Suprapubic skin (tissue), 4 donors: ENCODE measurements around the gene CERS2. TPM values are rescaled to one million over a fixed set of nuclear protein-coding genes. Genes with fewer than 3 reads are reported as not detected.

Source experiments
- DNase-seq, 2 donors: peaks; one replicate each; pipeline ENCODE4 v3.0.0-alpha.2; 2019; ENCODE audit warnings: low spot score in 2 of 2
- H3K27ac ChIP-seq: fragments of 200-600 bp; sonication (generic); one replicate; pipeline ENCODE4 v1.5.1; 2019
- H3K27me3 ChIP-seq: fragments of 200-600 bp; sonication (generic); one replicate; pipeline ENCODE4 v1.5.1; 2019
- H3K36me3 ChIP-seq: fragments of 200-600 bp; sonication (generic); one replicate; pipeline ENCODE4 v1.5.1; 2019
- H3K4me1 ChIP-seq: fragments of 200-600 bp; sonication (generic); one replicate; pipeline ENCODE4 v1.5.1; 2019
- H3K4me3 ChIP-seq: fragments of 200-600 bp; sonication (generic); one replicate; pipeline ENCODE4 v1.5.1; 2019; ENCODE audit warnings: mild to moderate bottlenecking
- H3K9me3 ChIP-seq: fragments of 200-600 bp; sonication (generic); one replicate; pipeline ENCODE4 v1.5.1; 2019
- CTCF ChIP-seq, 2 donors: fragments of 200-600 bp in 1 of 2; fragments of 450-650 bp in 1 of 2; sonication (generic) in 1 of 2; IDR thresholded peaks; one replicate each; pipeline ENCODE4 v1.5.1; 2016 to 2019; ENCODE audit warnings: antibody characterized with exemption in 2 of 2, mild to moderate bottlenecking in 1 of 2, moderate library complexity in 1 of 2
- EP300 ChIP-seq: sonication (generic); formaldehyde crosslinking; IDR thresholded peaks from one replicate; pipeline ENCODE4 v1.6.1; 2017; ENCODE audit warnings: antibody characterized with exemption
- POLR2A ChIP-seq, 2 donors: fragments of 450-650 bp; IDR thresholded peaks; one replicate each; pipeline ENCODE4 v1.6.1; 2017; ENCODE audit warnings: antibody characterized with exemption in 2 of 2, mild to moderate bottlenecking in 2 of 2, moderate library complexity in 2 of 2
- POLR2AphosphoS5 ChIP-seq, 3 donors: sonication (generic); formaldehyde crosslinking; IDR thresholded peaks; one replicate each; pipeline ENCODE4 v1.6.1; 2017; ENCODE audit warnings: antibody characterized with exemption in 3 of 3
- WGBS: methylation state at CpG from one replicate; pipeline ENCODE4 v1.1.5; 2018; 5-methylcytosine and 5-hydroxymethylcytosine counted together
- total RNA-seq, 4 donors: library from RNA; depleted of rRNA; stranded (reverse); fragments of >200 nt; gene quantifications; one replicate each; pipeline ENCODE4 v1.1.0, GENCODE V29; 2016

CERS2 gene
- total RNA-seq, 4 donors from 2014 or later, result 46.5 to 57.9 (median 51.4) TPM

GRCh38 chr1:150971583-150972416, 2.8 kb downstream of the CERS2 start:
- Histone ChIP-seq H3K27me3 (no peaks in the 10 kb centered on the region), H3K27ac (peak overlapping the region; percentile 71), H3K4me3 (peak overlapping the region; percentile 69), H3K9me3 (no peaks in the 10 kb centered on the region), H3K4me1 (peaks cover 50% of the 10 kb centered on the region), H3K36me3 (peaks cover 24% of the 10 kb centered on the region)
- WGBS, result 80% methylated on average over 4 of the region's 6 CpGs
- DNase-seq, result no peak
- TF ChIP-seq CTCF (IDR thresholded peaks at IDR 0.05) (no peak), EP300 (no peak), POLR2A (IDR thresholded peaks at IDR 0.05) (no peak), POLR2AphosphoS5 (IDR thresholded peaks at IDR 0.05) (no peak)

DNA sequence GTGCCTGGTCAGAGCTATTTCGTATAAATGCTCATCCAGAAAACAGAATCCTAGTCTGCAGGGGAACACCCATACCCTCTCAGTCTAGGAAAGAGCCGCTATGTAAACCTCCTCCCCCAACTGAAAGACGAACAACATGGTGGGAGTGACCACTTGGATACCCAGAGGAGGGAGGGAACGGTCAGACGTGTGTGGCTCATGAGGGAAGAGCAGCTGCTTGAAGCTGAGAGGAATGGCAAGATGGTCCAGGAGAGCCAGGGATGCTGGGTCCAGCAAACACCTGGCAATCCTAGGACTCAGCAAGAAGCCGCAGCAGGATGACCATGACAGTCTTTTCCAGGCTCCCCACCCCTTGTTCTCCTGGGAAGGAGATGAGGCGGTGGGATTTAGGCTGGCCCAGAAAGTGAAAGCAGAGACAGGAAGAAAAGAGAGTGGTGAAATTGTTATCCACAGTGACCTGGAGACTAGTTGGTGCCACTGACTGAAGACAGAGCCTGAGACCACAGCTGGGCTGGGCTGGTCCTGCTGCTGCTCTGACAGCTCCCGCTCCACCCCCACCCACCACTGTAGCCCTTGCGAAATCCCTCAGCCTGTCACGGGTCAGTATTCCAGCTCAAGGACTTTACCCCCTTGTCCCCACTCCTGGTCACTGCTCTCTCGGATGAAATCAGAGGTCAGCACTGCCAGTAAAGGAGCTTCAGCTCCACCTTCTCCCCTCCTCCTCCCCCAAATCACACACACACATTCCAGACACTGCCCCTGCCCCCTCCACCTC, 3.6 kb downstream of the CERS2 start:
- TF ChIP-seq CTCF (IDR thresholded peaks at IDR 0.05), result no peak
- no peak for TF ChIP-seq POLR2AphosphoS5 (IDR thresholded peaks at IDR 0.05)
- TF ChIP-seq EP300, result no peak
- no peak for TF ChIP-seq POLR2A (IDR thresholded peaks at IDR 0.05)
- no peaks in the 10 kb centered on the region for H3K27me3 ChIP-seq
- peak overlapping the region; percentile 69 for H3K4me3 ChIP-seq
- H3K27ac ChIP-seq, result peak overlapping the region; percentile 71
- H3K9me3 ChIP-seq, result no peaks in the 10 kb centered on the region
- H3K4me1 ChIP-seq, result peaks cover 45% of the 10 kb centered on the region
- 58% methylated on average over 11 of the region's 11 CpGs for WGBS
- peaks cover 32% of the 10 kb centered on the region for H3K36me3 ChIP-seq
- DNase-seq, result peak; percentile 90 to 91

DNA sequence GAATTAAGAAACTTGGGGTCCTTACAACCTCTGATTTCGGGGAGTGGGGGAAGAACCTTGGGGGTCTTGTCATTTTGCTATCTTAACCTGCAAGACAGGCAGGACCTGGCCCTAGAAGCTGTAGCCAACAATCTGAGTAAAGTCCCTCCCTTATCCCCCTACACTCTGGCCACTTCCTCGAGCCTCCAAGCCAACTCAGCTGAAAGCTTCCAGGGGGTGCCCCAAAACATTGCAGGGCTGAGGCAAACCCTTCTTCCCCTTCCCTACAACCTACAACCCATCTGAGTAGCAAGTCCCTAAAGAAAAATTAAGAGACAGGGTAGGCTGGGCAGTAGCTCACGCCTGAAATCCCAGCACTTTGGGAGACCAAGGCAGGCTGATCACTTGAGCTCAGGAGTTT, 5.0 kb downstream of the CERS2 start:
- Histone ChIP-seq H3K9me3 (no peaks in the 10 kb centered on the region), H3K27ac (no peak overlapping the region), H3K27me3 (no peaks in the 10 kb centered on the region), H3K4me1 (peaks cover 37% of the 10 kb centered on the region), H3K36me3 (peaks cover 46% of the 10 kb centered on the region), H3K4me3 (no peak overlapping the region)
- TF ChIP-seq POLR2AphosphoS5 (IDR thresholded peaks at IDR 0.05), result no peak
- no peak for TF ChIP-seq POLR2A (IDR thresholded peaks at IDR 0.05)
- TF ChIP-seq EP300, result no peak
- no peak for TF ChIP-seq CTCF (IDR thresholded peaks at IDR 0.05)
- WGBS, result 80% methylated on average over 3 of the region's 3 CpGs
- no peak for DNase-seq

DNA sequence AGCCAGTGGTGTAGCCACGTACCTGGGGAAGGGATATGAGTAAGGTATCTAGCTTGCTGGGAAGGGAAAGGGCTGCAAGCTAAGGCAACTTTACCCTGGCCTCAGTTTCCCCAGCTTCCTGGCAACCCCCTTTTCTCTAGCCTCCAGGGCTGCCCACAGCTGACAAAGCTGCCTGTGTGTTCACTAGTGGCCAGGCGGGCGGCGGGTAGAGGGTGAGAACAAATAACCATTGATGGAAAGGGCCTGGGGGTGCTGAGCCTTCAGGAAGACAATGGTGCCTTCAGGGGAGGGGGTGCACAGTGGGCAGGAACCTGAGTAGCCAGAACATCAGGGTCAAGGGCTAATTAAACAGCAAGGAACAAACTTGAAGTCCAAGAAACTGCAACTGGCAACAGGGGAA, 6.1 kb downstream of the CERS2 start:
- Histone ChIP-seq H3K4me3 (no peak overlapping the region), H3K9me3 (no peaks in the 10 kb centered on the region), H3K27me3 (no peaks in the 10 kb centered on the region), H3K36me3 (peaks cover 57% of the 10 kb centered on the region), H3K27ac (no peak overlapping the region), H3K4me1 (peaks cover 34% of the 10 kb centered on the region)
- no peak for DNase-seq
- WGBS, result 87% methylated on average over 4 of the region's 4 CpGs
- TF ChIP-seq POLR2AphosphoS5 (IDR thresholded peaks at IDR 0.05) (no peak), CTCF (IDR thresholded peaks at IDR 0.05) (no peak), POLR2A (IDR thresholded peaks at IDR 0.05) (no peak), EP300 (no peak)

GRCh38 chr1:150967936-150968335, 6.7 kb downstream of the CERS2 start:
- DNase-seq, result no peak
- Histone ChIP-seq H3K4me3 (no peak overlapping the region), H3K4me1 (peaks cover 28% of the 10 kb centered on the region), H3K9me3 (no peaks in the 10 kb centered on the region), H3K27me3 (no peaks in the 10 kb centered on the region), H3K36me3 (peaks cover 63% of the 10 kb centered on the region), H3K27ac (no peak overlapping the region)
- WGBS, result 97% methylated on average over 13 of the region's 13 CpGs
- TF ChIP-seq POLR2AphosphoS5 (IDR thresholded peaks at IDR 0.05) (no peak), EP300 (no peak), CTCF (IDR thresholded peaks at IDR 0.05) (no peak), POLR2A (IDR thresholded peaks at IDR 0.05) (no peak)
